MM.1S (cell line): ENCODE measurements around the gene SLC16A9.

ENCODE experiments used
- CTCF ChIP-seq: fragments of 300-600 bp; sonication (generic); IDR thresholded peaks from 2 replicates; pipeline ENCODE4 v1.5.1; 2016; ENCODE audit warnings: antibody characterized with exemption, low read length, mixed read lengths
- EZH2 ChIP-seq: fragments of 300-600 bp; sonication (generic); optimal IDR thresholded peaks from 2 replicates; pipeline ENCODE3; 2017; ENCODE audit warnings: low read depth, mild to moderate bottlenecking, antibody characterized with exemption, low read length, mixed read lengths
- EZH2phosphoT487 ChIP-seq: fragments of 300-600 bp; sonication (generic); IDR thresholded peaks from 2 replicates; pipeline ENCODE4 v1.6.1; 2018; ENCODE audit warnings: antibody characterized with exemption, low read length

GRCh38 chr10:59708816-59709394 is 745 bp downstream of the SLC16A9 start:
- no peak for TF ChIP-seq CTCF
- TF ChIP-seq EZH2 = no peak
- no peak for TF ChIP-seq EZH2phosphoT487
